Measurements from ENCODE around the gene SUCLA2.
A peak's percentile ranks its signal among the peaks of the same experiment; 100 is the strongest.
"Not testable (repeated sequence)": the region's sequence is repeated elsewhere in the genome, so short reads cannot be mapped to it uniquely, and the experiment has no call there.

SUCLA2 gene

DNA sequence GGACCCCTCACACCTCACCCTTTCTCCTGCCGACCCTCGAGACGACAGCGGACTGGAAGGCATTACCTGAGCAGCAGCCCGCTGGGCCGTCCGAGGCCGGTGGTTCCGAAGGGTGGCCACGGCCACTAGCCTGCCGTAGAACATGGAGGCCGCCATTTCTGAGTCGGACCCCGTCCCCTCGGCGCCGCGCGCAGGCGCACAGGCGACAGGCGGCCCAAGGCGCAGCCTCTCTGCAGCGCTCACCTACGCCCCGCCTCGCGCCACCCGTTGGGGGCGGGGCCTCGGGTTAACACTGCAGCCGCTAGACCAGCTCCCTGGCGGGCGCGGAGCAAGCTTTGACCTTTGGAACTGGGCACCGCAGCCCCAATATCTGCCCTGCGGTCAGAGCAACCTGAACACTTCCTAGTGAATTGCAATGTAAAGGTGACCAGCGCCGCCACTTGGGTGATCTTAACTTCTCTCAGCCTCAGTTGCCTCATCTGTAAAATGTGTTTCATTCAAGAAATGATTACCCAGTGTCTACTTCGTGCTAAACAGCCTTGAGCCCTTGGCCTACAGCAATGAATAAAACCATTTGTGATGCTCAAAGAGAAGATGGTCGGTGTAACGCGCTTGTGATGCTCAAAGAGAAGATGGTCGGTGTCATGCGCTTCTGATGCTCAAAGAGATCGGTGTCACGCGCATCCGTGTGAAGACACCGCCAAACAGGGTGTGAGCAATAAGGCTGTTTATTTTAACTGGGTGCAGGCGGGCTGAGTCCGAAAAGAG lies at the start of gene SUCLA2:
Gene SUCLA2 (minus strand): TSS at position 160 of the 768 bp plus-strand sequence. CDS start 4 bp downstream, at position 156.
- DNase-seq: peak; percentile 95

DNA sequence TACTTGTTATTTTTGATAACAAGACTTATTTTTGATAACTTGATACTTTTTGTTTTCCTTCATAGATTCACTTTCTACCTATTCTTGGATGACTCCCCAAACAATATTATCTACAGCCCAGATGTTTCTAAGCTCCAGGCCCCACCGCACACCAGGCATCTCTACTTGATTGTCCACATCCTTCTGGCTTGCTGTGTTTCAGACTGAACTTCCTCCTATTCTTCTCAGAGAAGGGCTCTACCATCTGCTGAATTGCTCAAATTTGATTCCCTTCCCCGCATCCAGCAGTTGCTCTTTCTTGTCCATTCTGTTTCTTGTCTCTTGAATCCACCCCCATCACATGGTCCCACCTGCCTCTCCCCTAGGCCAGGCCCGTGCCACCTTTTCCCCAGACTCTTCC lies 49.5 kb upstream of the SUCLA2 start:
- no peak for DNase-seq

DNA sequence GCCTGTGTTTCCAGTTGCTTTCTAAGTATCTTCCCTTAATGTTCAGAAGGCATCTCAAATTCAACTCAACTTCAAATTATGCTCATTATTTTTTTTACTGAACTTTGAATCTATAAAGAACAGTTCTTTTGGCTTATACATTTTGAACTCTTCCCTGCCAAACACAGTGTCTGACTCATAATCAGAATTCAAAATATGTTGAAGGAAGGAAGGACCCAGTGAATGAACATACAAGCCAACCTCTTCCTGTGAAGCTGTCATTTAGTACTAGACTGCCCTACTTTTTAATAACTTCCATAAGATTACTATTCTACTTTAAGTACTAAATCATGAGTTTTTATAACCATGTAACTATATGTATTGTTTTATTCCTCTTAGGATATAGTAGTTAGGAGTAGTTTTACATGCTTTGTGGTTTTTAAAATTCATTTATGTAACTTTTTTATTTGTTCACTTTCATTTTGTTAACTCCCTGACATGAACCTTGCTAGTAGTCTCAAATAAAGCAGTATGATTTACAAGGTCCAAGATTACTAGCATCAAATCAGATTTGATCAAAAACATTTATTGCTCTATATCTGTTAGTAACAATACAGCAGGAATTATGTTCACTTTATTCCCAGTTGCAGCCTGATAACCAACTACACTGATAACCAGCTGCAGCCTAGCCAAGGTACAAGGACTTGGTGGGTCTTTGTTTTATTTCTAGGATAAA lies 42.9 kb upstream of the SUCLA2 start:
- no peak for DNase-seq

DNA sequence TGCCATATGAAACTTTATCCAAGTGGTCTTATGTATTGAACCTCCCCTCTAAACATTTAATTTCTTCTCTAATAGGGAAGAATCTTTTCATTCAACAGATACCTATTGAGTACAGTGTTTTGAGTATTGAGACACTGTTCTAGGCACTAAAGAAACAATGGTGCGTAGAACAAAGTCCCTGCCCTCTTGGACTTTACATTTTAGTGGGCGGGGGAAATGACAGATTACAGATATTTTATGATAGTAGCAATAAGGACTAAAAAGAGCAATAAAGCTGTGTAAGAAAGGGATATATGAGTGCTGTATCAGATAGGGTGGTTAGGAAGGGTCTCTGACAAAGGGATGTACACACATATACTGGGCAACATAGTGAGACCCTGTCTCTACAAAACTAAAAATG lies 41.8 kb upstream of the SUCLA2 start:
- no peak for DNase-seq

DNA sequence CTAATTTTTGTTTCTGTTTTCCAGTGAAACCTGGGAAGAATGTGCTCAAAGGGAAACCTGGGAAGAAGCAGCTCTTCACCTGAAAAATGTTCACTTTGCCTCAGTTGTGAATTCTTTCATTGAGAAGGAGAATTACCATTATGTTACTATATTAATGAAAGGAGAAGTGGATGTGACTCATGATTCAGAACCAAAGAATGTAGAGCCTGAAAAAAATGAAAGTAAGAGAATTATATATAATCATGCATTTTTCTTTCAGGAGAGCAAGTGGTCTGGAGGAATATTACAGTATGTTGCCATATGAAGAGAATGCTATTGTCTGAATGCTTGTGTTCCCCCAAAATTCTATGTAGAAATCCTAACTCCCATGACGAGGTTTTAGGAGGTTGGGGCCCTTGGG lies 39.8 kb upstream of the SUCLA2 start:
- DNase-seq: no peak

DNA sequence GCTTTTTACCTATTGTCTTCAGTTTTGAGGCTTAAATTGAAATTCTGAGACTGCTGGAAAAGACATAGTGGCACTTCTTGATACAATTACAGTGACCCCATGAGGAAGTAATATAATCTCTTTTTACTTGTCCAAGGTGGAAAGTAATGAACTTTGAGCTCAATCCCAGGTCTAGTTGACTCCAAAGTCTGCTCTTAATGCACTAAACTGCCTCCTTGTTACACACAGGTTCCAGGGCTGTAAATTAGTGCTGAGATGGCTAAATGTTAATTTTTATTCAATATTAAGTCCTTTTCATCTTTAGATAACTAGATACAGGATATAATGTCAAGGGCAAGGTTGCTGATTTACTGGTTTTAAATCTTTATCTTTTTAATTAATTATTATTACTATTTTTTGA lies 39.0 kb upstream of the SUCLA2 start:
- no peak for DNase-seq

DNA sequence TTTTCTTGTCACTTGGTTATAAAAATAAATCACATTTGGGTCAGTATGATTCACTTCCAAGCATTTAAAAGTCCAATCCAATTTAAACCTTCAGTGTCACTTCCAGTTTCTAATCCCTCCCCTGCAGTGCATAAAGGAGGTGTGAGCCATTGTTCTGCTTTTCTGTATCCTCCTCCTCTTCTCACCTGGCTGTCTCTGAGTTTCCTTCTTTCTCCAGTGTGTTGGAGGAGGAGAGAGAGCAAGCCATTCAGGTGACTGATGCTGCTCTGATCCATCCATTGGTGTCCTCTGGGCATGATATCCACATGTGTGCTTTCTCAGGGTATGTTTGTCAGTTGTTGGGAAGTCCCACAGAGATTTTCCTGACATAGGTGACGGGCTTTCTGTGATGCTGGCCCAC lies 37.7 kb upstream of the SUCLA2 start:
- peak; percentile 2 for DNase-seq

DNA sequence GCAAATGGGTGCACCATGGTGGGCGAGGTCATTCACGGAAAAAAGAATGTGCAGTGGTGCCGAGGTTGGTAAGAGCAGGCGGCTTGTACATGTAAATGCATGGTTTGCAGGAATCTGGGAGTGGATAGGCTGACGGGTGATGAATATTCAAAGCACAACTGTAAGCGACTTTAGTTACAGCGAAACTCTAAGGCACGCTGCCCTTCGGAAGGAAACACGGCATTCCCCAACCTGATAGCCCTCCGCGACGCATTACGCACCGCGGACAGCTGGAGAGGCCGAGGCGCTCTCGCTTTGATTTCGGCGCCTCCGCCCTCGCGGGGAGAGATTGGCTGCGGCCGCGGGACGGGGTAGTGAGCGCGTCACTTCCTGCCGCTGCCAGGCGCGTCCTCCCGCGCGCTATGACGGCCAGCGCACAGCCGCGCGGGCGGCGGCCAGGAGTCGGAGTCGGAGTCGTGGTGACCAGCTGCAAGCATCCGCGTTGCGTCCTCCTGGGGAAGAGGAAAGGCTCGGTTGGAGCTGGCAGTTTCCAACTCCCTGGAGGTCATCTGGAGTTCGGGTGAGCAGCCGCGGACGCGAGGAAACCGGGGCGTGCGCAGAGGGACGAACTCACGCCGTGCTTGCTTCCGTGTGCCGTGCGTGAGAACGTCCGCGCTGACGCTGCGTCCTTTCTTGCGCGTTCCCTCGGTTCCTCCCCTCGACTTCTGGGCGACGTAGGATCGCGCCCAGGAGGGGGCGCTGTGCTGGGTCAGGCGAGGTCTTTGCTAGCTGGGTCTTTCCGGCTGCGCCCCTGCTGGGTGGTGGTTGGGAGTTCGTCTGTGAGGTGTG lies 36.5 kb upstream of the SUCLA2 start, which contains the start of gene NUDT15:
Gene NUDT15 (plus strand): TSS at position 381 of the 828 bp plus-strand sequence. CDS start 21 bp downstream, at position 402.
- DNase-seq: peak; percentile 95

DNA sequence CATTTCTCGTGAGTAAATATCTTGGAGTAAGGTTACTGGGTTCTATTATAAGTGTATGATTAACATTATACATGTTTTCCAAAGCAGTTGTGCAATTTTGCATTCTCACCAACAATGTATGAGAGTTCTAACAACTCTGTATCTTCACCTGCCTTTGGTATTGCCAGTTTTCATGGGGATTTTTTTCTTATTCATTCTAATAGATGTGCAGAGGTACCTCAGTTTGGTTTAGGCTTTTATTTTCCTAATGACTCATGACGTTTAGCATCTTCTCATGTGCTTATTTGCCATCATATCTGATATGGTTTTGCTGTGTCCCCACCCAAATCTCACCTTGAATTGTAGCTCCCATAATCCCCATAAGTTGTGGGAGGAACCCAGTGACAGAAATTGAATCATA lies 28.8 kb upstream of the SUCLA2 start:
- DNase-seq: no peak

DNA sequence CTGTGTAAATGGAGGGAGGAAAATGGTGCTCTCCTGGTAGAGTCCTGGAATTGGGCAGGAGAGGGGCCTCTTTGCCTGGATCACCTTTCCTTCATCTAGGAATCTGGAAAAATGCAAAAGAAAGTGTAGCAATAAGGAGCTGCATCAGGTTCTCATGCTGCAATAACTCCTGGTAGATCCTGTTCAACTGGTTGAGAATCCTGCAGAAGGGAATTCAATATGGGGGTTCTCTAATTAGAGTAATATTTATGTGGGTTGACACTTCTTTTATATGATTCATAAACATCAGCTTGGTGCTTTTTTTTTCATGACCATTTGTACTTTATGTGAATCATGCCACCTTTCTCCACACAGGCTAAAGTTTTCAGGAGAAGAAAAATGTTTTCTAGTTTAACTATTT lies 27.0 kb upstream of the SUCLA2 start:
- no peak for DNase-seq

DNA sequence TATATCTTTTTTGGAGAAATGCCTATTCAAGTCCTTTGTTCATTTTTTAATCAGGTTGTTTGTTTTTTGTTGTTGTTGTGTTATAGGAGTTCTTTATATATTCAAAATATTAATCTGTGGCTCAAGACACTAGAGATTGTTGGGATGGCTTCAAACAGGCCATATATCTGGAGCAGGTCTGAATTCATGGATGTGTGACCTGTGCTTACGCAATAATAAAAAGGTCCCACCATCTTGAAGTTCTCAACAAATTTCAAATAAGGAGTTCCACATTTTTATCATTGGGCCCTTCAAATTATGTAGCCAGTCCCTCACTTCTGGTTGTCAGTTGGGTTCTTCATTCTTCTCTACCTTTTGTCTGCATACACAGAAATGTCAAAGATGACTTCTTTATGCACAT lies 18.7 kb upstream of the SUCLA2 start:
- no peak for DNase-seq

DNA sequence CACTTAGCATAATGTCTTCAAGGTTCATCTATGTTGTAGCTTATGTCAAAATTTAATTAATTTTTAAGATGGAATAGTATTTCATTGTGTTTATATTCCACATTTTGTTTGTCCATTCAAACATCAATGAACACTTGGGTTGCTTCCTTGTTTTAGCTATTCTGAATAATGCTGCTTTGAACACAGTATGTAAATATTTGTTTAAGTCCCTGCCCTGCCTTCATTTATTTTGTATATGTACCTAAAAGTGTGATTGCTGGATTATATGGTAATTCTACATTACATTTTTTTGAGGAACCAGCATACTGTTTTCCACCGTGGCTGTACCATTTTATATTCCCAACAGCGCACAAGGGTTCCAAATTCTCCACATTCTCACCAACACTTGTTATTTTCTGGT lies 17.6 kb upstream of the SUCLA2 start:
- no peak for DNase-seq

DNA sequence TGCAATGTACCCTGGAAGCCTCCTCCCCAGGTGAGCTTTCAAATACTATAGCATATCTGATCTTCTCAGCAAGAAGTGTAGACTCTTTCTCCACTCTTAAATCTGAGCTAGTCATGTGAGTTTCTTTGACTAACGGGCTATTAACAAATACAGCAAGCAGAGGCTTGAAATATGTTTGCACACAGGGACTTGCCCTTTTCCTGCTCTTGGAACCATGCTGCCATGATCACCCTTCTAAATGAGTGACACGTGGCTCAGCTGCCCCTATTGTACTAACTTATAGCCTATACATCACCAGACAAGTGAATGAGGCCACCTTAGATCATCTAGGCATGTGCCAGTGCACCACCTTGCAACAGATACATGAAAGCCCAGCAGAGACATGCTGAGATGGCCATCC lies 13.3 kb upstream of the SUCLA2 start:
- DNase-seq: no peak

DNA sequence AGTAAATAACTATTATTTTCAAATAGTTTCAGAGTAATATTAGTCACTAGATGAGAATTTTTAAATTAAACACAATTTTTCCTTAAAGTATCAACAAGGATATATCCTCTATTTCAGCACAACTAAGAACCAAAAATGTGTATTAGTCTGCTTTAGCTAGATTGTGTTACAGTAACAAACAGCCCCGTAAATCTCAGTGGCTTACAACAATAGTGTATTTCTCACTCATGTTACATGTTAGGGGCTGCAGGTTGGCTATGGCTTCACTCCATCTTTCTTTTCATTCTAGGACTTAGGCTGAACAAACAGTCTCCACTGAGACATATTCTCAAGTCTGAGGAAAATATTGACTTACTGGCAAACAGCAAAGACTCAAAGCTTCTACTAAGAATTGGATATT lies 11.6 kb upstream of the SUCLA2 start:
- no peak for DNase-seq

DNA sequence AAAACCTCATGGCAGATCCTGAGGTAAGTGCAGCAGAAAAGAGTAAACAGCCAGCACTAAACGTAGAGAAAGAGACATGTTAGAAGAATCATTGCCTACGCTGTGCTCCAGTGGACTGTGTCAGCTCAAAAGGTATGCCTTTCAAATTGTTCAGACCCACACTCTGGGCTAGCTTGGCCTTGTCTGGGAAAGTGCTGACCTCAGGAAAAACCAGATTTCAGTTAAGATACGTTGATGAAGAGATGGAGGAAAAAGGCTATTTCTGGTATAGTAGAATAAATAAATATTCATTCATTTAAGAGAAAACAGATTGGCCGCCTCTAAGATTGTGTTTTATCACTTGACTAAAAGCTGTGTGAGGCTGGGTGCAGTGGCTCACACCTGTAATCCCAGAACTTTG lies 9.6 kb upstream of the SUCLA2 start:
- no peak for DNase-seq

DNA sequence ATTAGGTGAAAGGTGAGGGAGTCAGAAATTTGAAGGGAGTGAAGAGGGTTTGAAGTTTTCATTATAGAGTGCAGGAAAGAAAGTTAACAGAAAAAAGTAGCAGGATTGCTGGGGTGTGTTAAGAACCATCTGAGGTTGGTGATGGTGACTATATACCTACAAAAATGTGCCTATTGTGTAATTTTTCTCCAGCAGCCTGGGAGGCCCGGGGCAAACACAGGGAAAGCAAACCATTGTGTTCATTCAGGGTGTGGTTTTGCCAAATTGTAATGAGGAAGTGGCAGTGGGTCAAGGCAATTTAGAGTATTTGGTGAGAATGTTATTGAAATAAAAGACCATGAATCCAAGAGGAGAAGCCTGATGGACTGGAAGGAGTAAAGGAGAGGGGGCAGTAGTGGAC lies 8.2 kb upstream of the SUCLA2 start:
- DNase-seq: no peak

DNA sequence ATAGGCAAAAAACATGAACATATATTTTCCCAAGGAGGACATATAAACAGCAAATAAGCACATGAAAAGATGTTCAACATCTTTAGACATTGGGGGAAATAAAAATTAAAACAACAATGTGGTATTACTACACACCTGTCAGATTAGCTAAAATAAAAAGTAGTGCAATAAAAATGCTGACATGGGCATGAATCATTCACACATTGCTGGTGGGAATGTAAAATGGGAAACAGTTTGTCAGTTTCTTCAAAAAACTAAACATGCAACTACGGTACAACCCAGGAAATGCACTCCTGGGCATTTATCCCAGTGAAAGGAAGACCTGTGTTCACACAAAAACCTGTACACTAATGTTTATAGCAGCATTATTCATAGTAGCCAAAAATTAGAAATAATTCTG lies 5.3 kb upstream of the SUCLA2 start:
- DNase-seq: no peak

DNA sequence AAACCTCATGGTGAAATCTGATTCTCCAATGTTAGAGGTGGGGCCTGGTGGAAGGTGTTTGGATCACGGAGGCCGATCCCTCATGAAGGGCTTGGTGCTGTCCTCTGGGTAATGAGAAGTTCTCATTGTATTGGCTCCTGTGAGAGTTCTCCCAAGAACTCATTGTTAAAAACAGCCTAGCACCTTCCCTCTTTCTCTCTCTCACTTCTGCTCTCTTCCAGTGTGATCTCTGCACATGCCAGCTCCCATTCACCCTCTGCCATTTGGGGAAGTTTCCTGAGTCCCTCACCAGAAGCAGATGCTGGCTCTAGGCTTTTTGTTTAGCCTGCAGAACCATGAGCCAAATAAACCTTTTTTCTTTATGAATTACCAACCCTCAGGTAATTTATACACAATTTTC lies 3.1 kb upstream of the SUCLA2 start:
- DNase-seq: peak; percentile 9

DNA sequence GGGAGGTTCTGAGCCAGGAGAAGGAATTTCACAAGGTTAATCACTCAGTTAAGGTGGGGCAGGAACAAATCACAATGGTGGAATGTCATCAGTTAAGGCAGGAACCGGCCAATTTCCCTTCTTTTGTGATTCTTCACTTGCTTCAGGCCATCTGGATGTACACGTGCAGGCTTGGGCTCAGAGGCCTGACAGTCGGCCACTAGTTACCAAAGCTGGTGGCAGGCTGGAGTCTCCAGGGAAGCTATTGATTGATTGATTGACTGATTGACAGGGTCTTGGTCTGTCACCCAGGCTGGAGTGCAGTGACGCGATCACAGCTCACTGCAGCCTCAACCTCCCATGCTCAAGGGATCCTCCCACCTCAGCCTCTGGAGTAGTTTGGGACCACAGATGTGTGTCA lies 926 bp upstream of the SUCLA2 start:
- DNase-seq: not testable (repeated sequence)

DNA sequence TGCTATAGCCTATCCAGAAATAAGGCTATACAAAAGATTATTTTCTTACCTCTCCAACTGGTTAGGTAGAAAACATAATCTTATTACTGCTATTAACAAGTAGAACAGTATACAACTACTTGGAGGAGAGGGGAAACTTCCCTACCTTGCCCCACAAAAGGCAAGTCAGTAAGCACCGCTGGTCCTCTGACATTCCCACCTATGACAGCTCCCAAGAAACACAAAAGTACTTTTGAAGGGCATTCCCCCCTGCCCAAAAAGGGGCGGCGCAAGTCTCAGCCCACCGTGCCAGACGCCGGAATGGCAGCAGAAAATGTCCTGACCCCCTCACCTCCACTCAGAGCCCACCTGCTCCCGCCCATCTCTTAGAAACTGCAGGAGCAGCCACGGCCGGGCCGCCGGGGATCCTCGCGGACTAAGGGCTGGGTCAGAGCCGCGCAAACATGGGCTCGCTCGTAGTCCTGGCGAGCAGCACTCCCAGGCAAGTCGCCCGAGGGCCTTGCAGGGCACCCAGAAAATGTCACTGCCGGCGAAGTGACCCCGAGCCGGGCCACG lies 437 bp downstream of the SUCLA2 start:
- DNase-seq: no peak

DNA sequence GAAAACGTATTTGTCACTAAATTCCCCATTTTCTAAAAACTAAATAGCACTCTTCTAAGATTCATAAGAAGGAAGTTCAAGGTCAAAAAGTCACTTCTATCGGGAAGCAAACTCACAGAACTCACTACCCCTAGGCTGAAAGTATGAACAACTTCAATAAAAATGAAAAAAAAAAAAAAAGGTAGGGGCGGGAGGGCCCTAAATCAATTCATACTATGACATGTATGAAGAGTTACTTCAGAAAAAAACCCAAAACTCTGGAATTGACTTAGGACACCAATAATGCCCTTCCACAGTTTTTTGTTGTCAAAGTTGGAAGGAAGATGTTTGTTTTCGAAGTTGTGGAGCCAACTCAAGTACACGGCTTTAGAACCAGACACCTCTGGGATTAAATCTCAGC lies 1.1 kb downstream of the SUCLA2 start:
- no peak for DNase-seq

DNA sequence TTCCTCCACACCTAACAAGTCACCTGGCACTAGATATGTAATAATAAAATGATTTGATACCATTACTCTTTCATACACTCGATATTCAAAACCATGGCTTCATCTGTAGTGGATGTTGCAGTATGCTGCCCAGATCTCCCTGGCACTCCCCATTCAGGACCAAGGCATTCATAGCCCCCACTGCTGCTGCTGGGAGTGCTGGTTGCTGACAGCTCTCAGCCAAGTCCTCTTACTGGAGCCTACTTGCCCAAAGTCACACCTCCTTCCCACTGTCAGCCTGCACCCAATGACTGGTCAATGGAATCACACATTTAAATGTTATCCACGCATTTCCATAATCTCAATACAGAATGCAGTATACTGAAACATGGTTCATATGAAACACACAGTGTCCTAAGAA lies 3.7 kb downstream of the SUCLA2 start:
- DNase-seq: no peak

DNA sequence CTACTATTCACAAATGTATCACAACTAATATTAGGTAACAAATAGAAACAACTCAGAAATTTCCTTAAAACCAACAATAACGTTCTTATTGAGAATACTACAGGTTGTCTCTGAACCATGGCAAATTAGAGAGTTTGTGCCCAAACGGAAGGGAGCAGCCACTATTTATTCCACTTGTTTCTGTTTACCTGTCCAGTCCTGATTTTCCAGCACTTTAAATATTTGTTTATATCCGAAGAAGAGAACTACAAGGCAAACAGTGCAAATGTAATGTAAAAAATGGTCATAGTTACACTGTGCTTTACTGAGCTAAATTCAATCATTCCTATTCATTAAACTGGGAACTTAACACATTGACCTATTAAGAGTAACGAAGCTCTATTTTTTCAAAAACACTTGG lies 9.2 kb downstream of the SUCLA2 start:
- DNase-seq: no peak

Measured in inflammatory macrophage treated with lipopolysaccharide for 4 hours (primary cell).